Left hindlimb (tissue), 1 donor: ENCODE results near the gene CYB561.
A peak's percentile ranks its signal among the peaks of the same experiment; 100 is the strongest.
"Not testable (repeated sequence)": the region's sequence is repeated elsewhere in the genome, so short reads cannot be mapped to it uniquely, and the experiment has no call there.

Experiments used
- DNase-seq: peaks from one replicate; pipeline ENCODE4 v3.0.0-alpha.2; 2018

Gene CYB561

DNA sequence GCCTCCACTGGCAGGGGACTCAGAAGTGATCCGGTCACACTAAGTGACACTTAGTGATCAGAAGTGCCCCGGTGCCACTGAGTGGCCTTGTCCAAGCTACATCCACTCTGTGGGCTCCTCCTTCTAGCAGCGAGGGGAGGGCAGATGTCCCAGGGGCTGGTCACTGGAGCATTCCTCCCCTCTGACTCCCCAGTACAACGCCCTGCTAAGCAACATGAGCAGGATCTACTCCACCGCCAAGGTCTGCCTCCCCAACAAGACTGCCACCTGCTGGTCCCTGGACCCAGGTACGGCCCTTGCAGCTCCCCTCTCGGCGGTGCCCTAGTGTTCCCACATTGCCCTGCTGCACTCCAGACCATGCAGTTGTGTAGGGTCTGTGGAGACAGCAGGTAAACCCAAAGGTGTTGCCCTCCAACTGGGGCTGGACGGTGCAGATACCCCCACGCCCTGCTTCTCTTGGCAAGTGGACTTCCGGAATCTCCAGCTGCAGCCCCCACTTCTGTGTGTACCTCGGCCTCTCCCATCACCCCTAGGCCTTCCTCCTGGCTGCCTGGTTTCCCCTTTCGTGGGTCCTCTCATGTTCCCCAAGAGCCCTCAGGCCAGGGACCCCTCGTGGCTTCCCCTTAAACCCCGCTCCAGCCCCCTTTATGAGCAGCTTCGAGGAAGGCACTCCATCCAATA is 32.8 kb upstream of the CYB561 start:
- DNase-seq: peak; percentile 60

DNA sequence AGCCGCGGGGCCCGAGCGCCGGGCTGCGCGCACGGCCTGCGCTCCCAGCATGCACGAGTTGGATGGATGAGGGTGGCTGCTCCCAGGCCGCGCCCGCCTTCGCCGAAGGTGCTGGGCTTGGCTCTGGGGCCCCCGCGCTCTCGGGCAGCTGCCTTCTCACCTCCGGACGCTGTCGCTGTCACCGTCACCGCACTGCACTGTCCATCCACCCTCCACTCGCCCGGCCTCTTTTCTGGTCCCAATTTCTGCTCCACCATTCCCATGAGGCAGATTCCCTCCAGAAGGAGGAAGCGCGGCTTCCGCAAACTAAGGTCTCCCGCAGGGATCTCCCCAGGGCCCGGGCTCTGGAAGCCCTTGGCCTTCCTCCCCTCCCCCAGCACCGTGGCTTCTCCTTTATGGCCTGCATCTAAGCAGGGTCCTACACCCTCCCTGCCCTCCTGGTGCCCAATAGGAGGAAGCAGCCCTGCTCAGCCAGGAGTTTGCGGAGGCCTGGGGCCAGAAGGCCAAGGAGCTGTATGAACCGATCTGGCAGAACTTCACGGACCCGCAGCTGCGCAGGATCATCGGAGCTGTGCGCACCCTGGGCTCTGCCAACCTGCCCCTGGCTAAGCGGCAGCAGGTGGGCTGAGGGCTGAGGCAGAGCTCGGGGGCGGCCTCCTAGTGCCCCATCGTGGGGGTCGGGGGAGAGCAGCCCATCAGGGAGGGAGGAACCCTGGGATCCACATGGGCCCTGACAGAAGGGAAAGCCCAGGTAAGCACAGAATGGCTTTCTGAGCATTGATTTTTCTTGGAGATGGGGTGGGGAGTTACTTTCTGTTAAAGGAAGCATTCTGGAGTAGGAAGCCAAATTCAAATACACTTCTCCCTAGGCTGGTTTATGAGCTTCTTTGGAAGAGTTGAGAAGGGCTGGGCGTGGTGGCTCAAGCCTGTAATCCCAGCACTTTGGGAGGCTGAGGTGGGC is 31.7 kb upstream of the CYB561 start:
- peak; percentile 17 for DNase-seq

DNA sequence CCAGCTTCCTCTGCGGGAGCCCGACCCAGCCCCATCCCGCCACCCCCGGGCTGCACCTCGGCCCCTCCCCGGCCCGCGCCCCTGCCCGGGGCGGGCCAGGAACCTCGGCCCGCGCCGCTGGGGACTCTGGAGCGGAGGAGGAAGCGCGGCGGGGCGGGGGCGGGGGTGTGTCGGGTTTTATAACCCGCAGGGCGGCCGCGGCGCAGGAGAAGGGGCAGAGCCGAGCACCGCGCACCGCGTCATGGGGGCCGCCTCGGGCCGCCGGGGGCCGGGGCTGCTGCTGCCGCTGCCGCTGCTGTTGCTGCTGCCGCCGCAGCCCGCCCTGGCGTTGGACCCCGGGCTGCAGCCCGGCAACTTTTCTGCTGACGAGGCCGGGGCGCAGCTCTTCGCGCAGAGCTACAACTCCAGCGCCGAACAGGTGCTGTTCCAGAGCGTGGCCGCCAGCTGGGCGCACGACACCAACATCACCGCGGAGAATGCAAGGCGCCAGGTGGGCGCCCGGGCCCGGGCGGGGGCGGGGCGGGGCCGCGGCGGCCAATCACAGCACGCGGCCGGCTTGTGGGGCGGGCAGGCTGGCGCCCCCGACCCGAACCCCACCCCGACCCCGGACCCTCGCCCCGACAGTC is 30.9 kb upstream of the CYB561 start, which contains the start of gene ACE:
TSS of gene ACE (plus strand) at position 208 of the 626 bp plus-strand sequence. CDS start at position 242, 34 bp downstream.
- DNase-seq: peak; percentile 47

DNA sequence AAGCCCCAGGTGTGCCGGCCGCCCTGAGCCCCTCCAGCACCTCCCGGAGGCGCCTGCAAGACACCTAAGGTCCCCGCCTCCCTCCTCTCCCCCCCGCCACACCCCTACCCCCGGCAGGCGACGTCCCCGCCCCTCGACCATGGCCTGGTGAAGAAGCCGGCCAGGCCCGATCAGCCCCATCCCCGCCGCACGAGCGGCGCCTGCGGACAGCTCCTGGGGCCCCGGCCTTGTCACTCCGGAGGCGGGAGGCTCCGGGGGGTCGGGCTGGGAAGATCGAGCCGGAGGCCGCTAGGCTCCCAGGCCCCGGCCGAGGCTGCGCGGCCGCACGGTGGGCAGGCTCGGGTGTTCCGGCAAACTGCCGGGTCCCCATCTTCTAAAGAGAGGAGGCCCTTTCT is 30.4 kb upstream of the CYB561 start:
- DNase-seq: no peak

DNA sequence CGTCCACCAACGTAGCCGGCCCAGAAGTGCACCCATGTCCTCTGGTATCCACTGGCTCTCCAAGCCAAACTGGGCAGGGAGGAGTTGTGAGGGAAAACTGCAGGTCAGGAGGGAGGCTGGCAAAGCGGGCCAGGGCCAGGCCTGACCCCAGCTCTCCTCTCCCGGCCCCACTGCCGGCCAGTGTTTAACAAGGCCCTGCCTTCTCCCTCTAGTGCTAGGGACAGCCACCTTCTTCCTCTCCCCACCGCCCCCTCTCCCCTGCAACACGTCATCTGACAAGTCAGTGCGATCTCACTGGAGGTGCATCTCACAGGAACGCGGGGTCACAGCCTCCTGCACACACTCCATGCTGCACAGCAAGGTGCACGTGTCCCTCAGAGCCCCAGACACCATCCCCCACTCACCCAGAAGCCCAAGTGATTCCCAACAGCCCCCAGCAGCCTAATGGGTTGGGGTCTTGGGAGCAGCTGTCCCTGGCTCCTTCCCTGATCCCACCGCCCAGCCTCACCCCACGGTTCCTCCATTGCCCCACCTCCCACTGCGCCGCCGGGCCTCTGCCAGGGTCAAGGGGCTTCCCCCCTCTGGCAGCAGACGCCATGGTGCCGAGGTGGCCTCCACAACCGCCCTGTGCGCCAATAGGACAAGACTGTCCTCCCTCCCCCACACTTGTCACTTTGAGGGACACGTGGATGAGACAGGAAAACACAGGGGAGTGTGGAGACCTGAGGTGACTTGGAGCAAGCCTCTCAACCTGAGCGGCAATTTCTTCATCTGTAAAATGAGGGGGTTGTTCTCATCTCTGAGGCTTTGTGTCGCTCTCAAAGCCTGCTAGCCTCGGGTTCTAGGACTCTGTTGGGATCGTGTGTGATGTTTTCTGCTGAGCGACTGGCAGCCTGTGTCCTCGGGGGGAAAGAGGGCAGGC is 29.6 kb upstream of the CYB561 start:
- peak; percentile 26 for DNase-seq

DNA sequence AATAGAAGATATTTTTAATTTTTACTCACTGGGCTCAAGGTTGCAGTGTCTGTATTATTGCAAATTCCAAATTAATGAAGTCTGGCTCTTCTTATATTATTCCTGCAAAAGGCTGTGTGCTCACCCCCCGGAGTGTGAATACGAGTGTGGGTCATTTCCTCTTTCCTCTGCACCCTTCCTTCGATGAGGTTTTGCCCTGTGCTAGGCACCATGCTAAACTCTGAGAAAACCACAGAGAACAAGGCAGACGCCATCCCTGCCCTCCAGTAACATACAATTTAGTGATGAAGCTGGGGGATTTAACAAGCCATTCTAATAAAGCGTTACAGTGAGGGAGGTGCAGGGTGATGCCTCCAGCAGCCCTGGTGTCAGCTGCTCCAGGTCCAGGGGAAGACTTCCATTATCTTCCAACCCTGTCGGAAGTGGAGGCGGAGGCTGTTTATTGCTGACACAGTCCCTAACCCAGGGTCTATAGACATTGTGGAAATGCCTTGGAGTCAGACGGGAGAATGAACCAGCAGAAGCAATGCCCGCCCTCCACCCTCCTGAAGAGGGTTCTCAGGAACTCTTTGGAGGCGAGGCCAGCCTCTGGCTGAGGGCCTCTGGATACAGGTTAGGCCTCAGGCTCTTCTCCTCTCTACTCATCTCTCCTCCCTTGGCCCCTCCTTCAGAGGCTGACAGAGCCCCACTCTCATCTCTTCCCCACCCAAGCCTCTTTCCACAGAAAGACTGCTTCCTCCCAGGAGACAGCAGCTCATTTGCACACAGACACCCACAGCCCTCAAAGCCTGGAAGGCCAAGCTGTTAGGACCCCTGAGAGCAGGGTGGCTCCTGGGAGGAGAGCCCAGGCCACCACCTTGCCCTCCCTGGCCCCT is 28.7 kb upstream of the CYB561 start:
- peak; percentile 16 for DNase-seq

DNA sequence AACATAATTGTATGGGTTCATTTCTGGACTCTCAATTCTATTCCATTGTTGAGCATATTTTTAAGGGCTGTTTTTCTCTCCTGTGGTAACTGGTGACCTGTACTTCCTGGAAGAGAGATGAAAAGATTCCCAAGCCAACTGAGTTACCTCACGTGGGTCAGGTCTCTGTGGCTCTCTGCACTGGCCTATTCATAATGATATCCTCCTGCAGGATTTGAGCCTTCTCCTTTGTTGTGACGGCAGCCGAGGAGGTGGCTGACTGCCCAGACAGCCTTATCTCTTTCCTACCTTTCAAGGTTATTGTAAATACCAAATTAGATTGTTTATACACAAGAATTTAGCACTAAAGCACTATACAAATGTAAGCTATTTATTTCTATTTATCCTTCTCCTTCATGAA is 28.1 kb upstream of the CYB561 start:
- DNase-seq: peak; percentile 5

DNA sequence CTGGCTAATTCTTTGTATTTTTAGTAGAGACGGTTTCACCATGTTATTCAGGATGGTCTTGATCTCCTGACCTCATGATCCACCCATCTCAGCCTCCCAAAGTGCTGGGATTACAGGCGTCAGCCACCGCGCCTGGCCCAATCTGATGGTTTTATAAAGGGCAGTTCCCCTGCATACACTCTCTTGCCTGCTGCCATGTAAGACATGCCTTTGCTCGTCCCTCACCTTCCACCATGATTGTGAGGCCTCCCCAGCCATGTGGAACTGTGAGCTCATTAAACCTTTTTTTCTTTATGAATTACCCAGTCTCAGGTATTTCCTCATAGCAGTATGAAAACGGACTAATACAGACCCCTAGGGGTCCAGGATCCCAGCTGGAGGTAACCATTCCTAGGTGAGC is 22.0 kb upstream of the CYB561 start:
- not testable (repeated sequence) for DNase-seq

DNA sequence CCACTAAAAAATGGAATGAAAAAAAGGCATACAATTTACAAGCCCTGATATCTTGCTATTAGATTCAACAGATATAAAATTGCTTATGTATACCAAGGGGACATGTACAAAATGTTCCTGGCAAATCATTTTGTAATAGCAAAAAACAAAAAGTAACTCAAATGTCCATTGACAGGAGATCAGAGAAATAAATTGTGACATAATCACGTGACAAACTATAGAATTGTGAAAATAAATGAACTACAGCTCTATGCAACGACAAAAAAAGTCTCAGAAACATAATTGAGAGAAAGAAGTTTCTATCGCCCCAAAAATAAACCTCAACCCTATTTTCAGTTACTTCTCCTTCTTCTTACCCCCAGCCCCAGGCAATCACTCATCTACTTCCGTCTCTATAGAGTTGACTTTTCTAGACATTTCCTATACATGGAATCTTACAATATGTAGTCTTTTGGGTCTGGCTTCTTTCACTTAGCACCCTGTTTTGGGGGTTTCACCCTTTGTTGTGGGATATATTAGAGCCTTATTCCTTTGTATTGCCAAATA is 18.7 kb upstream of the CYB561 start:
- DNase-seq: no peak

DNA sequence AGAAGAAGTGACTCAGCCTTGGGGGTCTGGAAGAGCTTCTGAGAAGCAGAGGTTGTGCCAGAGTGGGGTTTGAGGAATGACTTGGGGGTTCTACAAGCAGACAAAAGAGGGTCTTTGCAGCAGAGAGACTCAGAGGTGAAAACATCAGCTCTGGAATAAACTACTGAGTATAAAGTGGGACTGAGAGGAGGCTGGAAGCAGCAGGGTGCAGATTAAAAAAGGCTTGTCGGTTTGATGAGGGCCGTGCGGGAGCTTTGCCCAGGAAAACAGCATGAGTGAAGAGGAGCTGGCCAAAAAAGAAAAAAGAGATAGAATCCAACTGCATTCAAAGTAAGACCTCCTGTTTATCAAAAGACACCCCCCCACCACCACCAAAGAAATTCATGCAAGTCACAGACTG is 17.7 kb upstream of the CYB561 start:
- no peak for DNase-seq

DNA sequence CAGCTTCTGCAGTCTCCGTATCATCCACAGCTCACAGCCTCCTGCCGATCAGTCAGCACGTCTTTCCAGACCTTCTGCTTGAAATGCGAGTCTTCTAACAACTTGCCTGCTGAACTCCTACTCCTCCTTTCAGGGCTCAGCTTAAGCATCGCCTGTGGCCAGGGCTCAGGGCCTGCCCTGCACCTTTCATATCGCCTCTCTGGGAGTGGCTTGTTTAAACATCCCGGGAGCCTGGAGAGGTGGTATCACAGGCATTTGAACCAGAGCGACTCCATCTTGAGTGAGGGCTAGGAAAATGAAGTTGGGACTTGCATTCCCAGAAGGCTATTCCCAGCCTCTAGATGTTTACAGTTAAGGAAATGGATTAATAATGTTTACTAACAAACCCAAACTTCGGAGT is 13.9 kb upstream of the CYB561 start:
- DNase-seq: no peak

DNA sequence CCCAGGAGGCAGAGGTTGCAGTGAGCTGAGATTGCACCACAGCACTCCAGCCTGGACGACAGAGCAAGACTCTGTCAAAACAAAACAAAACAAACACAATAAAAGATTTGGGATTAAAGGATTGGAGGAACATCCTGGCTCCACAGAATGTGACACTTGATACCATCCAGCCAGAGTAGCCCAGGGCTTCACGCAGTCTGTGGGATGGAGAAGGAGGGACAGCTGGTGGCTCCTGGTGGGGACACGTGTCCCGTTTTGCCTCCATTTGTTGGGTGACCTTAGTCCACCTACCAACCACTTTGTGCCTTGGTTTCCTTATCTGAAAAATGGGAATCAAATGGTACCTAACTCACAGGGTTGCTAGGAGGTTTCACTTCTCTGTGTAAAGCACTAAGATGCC is 12.4 kb upstream of the CYB561 start:
- DNase-seq: no peak

DNA sequence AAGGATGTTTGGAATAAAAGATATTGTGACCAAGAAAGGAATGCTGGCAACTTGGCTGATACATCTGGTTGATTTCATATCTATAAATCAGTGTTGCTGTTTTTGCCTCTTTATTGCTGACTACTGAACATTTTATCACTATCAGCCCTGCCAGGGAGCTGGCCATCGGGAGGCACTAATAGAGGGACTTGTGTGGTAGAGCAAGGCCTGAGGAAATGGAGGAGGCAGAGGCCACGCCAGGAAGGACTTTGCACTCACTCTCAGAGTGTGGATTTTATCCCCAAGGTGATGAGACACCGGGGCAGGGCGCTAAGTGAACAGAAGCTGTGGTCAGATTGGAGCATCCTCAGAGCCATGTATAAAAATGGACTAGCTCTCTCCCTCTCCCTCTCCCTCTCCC is 9.3 kb upstream of the CYB561 start:
- no peak for DNase-seq

DNA sequence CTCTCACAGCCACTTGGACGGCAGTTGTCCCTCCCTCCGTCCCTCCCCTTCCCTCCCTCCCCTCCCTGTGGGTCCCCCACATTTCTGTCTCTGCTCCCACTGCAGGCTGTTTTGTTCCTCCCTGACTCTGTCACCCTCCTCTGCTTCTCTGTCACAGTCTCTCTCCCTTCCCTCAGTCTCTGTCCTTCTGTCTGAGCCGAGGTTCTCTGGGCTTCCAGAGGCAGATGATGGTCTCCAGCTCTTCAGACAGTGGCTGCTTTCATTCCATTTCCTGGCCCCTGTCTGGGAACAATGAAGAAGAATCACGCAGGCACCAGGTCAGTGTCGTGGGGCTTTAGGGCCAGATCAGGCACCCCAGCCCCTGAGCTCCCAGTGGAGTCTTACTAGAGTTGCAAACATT is 8.8 kb upstream of the CYB561 start:
- no peak for DNase-seq

DNA sequence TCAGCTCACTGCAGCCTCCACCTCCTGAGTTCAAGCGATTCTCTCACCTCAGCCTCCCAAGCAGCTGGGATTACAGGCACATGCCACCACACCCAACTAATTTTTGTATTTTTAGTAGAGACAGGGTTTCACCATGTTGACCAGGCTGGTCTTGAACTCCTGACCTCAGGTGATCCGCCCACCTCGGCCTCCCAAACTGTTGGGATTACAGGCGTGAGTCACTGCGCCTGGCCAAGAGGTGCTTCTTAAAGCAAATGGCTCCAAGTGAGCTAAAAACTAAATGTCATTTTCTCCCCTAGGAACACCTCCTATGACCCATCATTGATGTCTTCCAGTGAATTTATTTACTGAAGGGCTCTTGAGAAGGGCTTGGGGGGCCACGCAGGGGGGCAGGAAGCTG is 8.3 kb upstream of the CYB561 start:
- not testable (repeated sequence) for DNase-seq

DNA sequence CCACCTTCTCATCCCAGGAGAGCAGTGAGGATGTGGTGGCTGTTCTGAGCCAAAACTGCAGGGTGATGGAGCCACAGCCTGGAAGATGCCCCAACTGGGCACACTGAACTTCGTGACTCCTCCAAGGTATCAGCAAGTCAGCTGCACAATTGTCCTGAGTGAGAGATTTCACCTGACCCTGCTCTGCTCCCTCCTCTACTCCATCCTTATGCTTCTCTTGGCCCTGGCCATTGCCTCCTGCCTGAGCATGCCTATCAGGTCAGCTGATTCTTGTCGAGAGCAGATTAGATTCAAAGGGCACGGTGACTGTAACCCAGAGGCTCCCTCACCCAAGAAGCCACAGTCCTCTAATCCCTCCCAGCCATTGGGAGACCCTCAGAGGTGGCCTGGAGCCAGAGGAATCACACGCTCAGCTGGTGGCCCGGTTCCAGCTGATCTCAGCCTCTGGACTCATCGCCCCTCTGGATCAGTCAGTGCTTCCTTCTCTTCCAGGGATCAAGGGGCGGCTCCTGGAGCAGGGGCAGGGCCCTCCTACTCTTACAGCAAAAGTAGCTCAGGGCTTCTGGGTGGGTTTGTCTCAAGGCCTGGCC is 7.0 kb upstream of the CYB561 start:
- DNase-seq: no peak

DNA sequence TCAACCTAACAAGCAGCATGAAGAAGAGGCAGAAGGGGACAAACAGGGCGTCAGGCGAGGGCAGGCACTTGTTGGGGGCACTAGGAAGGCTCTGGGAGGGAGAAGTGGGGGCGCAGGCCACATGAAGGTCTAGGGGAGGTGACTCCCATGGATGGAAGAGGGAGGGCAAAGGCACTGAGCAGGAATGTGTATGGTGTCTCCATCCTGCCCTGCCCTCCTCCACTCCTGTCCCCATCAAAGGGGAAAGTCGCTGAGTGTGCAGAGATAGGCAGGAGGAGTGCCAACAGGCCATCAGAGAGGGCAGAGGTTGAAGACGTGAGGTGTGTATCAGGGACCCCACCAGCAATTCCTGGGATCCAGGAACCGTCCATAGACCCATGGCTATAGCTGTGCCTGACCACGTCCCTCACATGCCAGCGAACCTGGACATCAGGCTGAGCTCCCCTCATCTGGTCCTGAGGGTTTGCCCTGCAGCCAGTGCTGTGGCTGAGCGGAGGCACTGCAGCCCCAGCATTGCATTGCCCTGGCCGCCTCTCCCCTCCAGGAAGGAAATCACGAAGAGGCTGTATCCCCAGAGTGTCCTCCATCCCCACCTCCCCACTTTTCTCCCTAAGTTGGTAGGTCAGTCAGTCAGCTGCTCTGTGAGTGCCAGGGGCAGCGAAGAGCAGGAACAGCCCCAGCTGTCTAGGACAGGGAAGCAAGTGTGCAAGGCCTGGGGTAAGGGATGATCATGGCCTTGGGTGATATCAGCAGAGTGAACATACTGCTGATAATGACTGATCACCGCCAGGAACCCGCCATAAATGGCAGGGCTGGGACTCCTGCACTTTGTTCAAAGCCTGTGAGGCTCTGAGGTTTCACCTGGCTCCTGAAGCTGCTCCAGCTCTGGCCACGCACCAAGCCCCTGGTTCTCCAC is 6.2 kb upstream of the CYB561 start:
- DNase-seq: no peak

DNA sequence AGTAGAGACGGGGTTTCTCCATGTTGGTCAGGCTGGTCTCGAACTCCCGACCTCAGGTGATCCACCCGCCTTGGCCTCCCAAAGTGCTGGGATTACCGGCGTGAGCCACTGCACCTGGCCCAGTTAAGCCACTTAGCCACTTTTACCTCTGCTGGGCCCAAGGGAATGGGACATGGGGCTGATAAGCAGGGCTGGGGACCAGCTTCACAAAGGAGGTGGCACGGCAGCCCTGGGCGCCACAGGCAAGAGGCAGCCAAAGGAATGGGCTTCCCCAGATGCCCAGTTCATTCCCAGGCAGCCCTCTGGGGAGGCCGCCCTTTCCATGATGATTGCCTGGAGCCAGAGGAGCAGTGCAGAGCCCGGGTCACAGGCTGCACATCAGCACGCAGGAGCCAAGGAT is 5.0 kb upstream of the CYB561 start:
- no peak for DNase-seq

DNA sequence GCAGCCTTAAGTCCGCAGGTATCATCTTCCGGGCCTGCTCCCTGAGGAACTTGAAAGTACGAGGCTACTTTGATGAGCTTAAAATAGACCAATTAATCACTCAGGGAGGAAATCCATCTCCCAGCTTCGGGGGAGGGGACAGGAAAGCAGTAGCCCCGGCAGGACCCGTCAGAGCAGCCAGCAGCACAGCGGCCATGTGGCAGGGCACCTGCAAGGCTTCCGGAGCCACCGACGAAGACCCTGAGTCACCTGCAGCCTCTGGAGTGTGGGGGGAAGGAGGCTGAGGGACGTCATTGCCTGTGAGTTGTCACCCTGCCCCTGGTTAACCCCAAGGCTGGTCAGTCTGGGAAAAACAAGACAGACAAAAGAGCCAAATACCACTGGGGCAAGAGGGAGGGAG is 4.4 kb upstream of the CYB561 start:
- DNase-seq: no peak

DNA sequence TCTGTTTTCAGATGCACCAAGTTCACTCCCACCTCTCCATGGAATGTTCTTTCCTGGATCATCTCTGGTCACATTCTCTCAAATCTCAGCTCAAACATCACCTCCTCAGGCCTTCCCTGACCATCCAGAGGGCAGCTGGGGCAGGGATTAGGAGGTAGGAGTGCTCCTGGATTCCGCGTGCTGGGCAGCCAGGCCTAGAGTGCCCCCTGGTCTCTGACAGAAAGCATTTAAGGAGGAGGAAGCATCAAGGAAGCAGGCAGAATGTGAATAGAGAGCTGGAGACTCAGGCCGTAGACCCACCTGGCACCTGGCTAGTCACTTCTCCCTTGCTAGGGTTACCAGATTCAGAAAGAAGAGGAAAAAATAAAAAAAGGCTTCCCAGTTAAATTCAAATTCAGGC is 2.5 kb upstream of the CYB561 start:
- DNase-seq: no peak
